8988T (cell line): ENCODE results near the gene MBD3L2B.

Source experiments
- DNase-seq: peaks from one replicate; pipeline ENCODE4 v3.0.0; 2011

The MBD3L2B gene

DNA sequence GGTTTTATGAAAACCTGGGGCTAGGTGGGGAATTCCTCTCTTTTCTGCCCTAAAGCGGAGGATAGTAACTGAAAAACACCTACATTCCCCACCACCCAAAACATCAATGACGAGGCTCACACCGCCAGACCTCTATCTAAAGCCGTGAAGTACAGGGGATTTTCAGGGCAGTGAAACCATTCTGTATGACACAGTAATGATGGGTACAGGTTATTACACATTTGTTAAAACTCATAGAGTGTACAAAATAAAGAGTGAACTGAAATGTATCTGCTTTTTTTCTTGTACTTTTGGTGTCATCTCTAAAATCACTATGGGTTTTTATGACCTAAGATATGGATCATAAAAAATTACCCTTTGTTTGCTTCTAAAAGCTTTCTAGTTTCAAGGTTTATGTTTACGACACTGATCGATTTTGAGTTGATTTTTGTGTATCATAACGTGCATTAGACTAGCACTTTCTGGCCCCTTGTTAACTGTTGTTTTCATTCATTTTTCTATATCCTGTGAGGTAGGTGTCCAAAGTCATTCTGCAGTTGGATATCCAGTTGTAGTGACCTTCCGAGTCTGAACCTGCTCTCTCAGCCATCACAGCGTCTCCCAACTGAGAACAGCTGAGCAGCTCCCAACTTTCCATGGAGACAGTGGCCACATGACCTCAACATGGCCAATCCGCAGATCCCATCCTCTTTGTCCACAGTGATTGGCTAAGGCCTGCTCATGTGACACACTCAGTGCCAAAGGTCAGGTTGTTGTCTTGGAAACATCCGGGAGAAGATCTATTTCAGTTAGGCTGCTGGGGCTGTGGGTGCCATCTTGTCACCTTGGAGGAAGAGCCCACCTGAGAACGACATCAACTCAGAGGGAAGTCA lies 10.3 kb downstream of the MBD3L2B start:
- no peak for DNase-seq

GRCh38 chr19:7007859-7008258 lies 13.4 kb downstream of the MBD3L2B start:
- DNase-seq, result no peak

DNA sequence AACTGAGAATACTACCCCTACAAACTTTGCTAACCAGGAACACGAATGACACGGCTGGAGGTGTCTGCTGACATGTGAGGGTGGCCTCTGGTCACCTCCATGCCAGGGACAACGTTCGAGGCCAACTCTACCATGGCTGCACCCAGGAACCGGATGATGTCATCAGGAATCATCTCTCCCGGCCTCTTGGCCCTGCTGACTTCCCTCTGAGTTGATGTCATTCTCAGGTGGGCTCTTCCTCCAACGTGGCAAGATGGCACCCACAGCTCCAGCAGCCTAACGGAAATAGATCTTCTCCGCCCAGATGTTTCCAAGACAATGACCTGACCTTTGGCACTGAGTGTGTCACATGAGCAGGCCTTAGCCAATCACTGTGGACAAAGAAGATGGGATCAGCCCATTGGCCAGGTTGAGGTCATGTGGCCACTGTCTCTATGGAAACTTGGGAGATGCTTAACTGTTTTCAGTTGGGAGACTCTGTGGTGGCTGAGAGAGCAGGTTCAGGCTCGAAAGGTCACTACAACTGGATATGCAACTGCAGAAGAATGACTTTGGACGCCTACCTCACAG lies 15.0 kb downstream of the MBD3L2B start:
- DNase-seq, result no peak

DNA sequence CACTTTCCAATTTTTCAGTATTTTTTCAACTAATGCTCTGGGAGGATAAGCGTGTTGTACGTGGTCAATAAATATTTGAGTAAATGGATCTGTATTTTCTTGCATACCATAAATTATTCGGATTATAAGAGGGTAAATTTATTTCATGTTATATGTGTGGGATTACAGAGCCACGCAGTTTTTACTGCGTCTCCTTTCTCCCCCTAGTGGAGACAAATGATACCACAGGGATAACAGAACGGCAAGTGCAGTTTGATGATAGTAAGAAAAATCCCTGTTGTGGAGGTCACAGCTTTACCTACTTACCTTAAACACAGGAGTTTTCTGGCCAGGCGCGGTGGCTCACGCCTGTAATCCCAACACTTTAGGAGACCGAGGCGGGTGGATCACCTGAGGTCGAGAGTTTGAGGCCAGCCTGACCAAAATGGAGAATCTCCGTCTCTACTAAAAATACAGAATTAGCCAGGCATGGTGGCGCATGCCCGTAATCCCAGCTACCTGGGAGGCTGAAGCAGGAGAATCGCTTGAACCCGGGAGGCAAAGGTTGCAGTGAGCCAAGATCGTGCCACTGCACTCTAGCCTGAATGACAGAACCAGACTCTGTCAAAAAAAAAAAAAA lies 16.8 kb downstream of the MBD3L2B start:
- peak; percentile 27 for DNase-seq

DNA sequence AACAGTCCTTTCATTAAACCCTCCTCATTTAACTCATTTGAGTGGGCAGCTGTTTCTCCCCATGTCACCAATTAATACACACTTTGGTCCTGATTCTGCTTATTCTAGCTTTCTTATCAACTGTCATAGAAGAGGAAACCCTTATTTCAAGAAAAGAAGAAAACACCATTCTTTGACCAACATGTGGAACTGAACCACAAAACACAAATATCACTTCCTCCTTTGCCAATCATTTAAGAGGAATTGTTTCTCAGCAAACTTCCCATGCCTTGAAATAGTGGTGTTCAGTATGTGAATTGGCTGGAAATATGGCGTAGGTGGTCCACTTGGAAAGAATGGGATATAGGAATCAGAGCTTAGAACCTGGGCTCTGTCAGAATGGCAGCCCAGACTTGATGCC lies 20.4 kb downstream of the MBD3L2B start:
- no peak for DNase-seq

DNA sequence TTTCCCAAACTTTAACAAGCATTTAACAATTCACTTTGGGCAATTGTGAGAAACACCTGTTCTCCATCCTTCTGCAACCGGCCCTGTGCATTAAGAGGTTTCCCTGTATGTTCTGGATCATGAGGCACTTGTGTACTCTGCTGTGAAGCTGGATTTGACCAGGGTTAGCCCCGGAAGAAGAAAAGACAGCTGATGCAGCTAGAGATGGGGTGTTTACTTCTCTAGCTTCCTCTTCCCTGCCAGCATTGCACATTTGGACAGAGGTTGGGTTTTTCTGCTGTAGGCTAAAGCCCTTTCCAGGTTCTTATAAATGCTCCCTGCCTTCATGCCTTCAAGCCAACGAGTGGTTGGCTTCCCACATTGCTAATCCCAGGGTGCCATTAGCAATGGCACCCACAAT lies 20.9 kb downstream of the MBD3L2B start:
- no peak for DNase-seq

- no peak for DNase-seq
Measured at GRCh38 chr19:6999933-7000332, 21.3 kb downstream of the MBD3L2B start.

DNA sequence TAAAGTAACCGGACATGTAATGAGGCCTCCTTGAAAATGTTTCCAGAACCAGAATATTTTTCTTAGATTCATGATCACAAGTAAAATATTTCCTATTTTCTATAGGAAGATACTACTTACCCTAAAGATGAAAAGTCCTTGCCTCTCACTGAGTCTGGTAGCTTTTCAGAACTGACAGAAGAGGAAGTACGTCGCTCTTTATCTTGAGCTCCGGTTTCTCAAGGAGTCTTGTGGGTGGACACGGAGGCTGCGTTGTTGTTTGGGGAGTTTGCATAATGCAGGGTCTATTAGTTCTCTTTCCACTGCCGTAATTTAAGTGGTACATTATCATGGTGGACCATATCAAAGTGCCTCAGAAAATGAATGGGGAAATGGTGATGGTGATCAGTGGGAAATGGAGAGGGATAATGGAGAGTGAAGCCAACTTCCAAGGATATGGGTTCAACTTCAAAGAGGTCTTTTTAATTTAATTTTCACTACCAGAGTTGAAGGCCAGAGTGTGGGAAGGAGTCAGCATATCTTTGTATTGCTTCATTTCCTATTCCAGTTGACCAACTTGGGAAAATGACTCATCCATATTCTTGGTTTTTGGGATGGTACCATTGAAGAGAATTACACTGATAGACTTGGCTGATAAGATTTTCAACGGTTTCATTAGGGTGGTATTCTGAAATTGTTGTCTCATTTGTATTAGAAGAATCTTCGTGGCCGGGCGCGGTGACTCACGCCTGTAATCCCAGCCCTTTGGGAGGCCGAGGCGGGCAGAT lies 23.4 kb downstream of the MBD3L2B start:
- no peak for DNase-seq

- DNase-seq, result no peak
Measured at GRCh38 chr19:6996810-6997209, 24.4 kb downstream of the MBD3L2B start.

DNA sequence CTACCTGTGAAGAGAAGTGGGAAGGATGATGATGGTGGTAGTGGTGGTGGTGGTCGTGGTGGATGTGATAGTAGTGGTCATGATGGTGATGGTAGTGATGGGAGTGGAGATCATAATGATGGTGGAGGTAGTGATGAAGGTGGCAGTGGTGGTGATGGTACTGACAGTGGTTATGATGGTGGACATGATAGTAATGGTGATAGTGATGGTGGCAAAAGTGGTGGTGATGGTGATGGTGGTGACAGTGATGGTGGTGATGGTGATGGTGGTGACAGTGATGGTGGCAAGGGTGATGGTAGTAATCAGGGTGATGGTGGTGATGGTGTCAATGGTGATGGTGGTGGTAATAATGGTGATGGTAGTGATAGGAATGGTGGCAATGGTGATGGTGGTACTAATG lies 26.2 kb downstream of the MBD3L2B start:
- DNase-seq, result no peak

DNA sequence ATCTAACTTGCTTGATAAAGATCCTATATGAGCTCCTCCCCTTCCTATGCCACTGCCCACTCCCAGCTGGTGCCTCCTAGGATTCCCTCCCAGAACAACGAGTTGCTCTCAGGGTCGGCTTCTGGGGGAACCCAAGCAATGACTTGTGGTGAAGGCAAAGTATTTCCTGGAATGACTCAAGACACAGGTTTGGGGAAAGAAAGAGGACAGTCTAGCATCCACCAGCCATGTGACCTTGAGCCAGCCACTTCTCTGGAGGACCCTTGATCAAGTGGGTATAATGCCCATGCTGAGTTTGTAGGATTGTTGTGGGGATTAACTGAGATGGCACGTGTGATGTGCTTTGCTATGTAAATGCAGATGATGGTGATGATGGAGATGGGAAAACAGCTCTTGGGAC lies 33.0 kb downstream of the MBD3L2B start:
- DNase-seq, result no peak

DNA sequence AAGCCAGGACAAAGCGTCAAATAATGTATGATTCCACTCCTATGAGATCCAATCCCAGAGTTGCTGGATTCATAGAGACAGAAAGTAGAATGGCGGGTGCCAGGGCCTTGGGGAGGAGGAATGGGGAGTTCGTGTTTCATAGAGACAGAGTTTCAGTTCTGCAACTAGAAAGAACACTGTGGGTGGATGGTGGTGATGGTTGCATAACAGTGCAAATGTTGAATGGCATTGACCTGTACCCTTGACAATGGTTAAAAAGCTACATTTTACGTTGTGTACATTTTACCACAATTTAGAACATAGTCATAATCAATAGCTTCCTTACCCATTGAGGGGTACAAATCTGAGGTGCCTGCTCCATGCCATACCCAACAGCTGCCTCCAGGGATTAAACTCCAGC lies 33.4 kb downstream of the MBD3L2B start:
- DNase-seq, result no peak

DNA sequence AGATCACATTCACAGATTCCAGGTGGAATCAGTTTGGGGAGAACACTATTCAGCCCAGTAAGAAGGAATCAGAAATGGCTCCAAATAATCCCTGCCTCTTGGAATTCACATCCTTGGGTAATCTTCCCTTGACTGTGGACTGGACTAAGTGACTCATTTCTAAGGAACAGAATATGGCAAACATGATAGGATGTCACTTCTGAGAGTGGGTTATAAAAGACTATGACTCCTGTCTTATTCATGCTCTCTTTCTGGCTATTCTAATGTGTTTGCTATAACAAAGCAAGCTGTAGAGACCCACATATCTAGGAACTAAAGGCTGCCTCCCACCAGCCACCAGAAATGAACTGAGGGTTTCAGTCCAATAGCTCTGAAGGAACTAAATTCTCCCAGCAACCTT lies 37.8 kb downstream of the MBD3L2B start:
- DNase-seq, result no peak

DNA sequence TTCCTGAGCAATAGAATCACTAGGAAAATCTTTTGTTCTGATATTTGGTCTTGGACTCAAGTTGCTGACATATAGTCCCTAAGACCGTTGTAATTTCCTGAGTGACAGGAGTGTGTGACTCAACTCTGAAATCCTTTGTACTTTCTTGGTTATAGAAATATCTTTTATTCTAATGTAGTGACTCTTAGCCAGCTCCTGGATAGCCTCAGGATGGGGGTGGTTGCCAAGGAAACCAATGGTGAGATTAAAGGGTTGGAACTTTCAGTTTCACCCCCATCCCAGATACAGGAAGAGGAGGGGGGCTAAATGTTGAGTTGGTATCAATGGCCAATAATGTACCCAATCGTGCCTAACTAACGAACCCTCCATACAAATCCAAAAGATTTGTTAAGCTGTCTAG lies 41.8 kb downstream of the MBD3L2B start:
- DNase-seq, result no peak

DNA sequence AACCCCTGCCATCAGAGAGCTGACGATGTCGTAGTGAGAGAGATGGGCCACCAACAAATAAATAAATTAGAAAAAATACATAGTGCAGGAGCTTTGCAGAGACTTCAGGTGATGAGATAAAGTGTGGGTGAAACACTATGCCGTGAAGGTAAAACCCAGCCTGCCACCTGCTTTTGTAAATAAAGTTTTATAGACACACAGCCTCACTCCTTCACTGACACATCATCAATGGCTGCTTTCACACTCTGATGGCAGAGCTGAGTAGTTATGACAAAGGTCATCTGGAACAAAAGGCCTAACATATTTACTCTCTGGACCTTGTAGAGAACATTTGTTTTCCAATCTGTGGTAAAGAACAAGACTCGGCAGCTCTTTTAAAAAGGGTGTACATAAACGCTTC lies 45.0 kb downstream of the MBD3L2B start:
- DNase-seq, result no peak

- DNase-seq, result no peak
Measured at GRCh38 chr19:6971366-6971765, 49.9 kb downstream of the MBD3L2B start.

DNA sequence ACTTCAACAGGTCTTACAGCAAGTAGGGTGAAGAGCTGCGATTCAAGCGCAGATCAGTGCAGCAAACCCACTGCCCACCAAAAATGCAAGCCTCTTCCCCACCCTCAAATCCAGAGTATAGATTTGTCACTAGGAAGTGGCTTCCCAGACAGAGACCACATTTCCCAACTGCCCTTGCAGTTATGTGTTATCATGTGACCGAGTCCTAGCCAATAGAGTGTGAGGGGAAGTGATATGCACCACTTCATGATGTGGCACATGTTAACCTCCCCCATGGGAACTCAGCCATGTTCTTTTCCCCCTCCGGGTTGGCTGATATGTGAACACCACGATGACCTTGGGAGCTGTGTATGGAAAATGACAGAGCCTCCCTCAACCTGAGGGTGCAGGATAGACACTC lies 50.8 kb downstream of the MBD3L2B start:
- no peak for DNase-seq

DNA sequence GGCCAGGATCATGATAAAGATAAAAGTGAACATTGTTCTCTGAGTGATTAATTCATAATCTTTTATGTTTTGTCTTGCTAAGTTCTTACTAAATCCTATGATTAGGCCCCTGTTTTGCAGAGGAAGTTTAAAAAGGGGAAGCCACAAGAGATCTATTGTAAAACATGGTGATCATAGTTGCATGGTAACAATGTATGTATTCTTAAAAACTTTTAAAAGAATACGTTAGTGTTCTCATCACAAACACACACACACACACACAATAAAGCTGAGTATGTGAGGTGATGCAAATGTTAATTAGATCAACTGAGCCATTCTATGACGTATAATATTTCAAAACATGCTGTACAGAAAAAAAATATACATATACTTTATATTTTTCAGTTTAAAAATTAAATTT lies 51.2 kb downstream of the MBD3L2B start:
- DNase-seq, result no peak

DNA sequence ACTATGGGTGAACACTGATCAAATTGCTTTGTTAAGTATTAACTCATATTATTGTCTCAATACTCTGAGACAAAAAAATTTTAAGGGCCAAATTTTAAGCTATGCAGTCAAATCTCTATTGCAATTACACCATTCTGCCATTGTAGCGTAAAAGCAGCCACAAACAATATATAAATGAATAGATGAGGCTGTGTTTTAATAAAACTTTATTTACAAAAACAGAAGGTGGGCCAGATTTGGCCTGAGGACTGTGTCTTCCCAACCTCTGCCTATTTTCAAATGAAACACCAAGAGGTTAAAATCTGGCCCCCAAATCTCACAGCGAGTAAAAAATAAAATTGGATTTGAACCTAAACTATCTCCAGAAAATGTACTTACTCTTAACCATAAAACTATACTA lies 51.7 kb downstream of the MBD3L2B start:
- no peak for DNase-seq
